Natural killer cell treated with Interleukin-12 subunit alpha and Interleukin-12 subunit beta and Interleukin-15 and Interleukin-18, amount 100 ng/mL, for 72 hours (primary cell): ENCODE results near the gene IRGC. TPM values are rescaled to one million over a fixed set of nuclear protein-coding genes. Genes with fewer than 3 reads are reported as not detected.

Source experiments
- ATAC-seq, 2 donors: fragments of 150-1000 bp; cut with Tn5 transposase in 1 of 2; sonication (Bioruptor Pico), chemical (Tn5 transposase) in 1 of 2; 2 replicates each; pipeline ENCODE4 v1.10.0; 2021
- DNase-seq: peaks from one replicate; pipeline ENCODE4 v3.0.0; 2022; ENCODE audit warnings: low spot score
- H3K27ac Mint-ChIP-seq, 2 donors: 1 replicate in 1 of 2; 2 replicates in 1 of 2; pipeline ENCODE4 v1.8.0; 2022; ENCODE audit warnings: mixed read lengths in 2 of 2, mild to moderate bottlenecking in 1 of 2, moderate library complexity in 1 of 2
- H3K27me3 Mint-ChIP-seq, 2 donors: 1 replicate in 1 of 2; 2 replicates in 1 of 2; pipeline ENCODE4 v1.8.0; 2022; ENCODE audit warnings: mixed read lengths in 2 of 2
- H3K36me3 Mint-ChIP-seq: one replicate; pipeline ENCODE4 v1.8.0; 2022; ENCODE audit warnings: mixed read lengths
- H3K4me1 Mint-ChIP-seq, 2 donors: 1 replicate in 1 of 2; 2 replicates in 1 of 2; pipeline ENCODE4 v1.8.0; 2022; ENCODE audit warnings: low read depth in 2 of 2, mixed read lengths in 2 of 2, mild to moderate bottlenecking in 1 of 2
- H3K4me3 Mint-ChIP-seq: one replicate; pipeline ENCODE4 v1.8.0; 2022; ENCODE audit warnings: mixed read lengths
- H3K9me3 Mint-ChIP-seq: 2 replicates; pipeline ENCODE4 v1.8.0; 2022; ENCODE audit warnings: mixed read lengths
- total RNA-seq, 2 donors: library from RNA; stranded (reverse); gene quantifications; one replicate each; pipeline ENCODE4 v1.2.3, GENCODE V29; 2022

The IRGC gene, protein sequence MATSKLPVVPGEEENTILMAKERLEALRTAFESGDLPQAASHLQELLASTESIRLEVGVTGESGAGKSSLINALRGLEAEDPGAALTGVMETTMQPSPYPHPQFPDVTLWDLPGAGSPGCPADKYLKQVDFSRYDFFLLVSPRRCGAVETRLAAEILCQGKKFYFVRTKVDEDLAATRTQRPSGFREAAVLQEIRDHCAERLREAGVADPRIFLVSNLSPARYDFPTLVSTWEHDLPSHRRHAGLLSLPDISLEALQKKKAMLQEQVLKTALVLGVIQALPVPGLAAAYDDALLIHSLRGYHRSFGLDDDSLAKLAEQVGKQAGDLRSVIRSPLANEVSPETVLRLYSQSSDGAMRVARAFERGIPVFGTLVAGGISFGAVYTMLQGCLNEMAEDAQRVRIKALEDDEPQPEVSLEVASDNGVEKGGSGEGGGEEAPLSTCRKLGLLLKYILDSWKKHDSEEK
- total RNA-seq = not detected

DNA sequence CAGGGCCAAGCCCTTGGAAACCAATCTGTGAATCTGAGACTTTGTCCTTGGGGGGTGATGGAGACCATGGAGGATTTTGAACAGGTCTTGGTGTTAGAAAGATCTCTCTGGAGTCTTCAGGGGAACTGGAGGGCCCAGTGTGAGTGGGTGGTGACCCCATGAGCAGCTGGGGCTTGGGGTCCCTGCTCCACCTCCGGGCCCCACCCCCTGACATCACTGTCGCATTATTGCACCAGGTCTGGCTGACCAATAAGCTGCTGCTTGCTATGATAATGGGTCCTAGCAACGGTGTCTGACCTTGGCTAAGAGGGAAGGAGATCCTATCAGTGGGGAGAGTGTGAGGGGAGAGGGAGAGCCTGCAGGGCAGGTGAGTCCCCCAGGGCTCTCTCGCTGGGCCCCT, at the start of gene IRGC:
Gene IRGC, plus strand, starts transcription at position 301 of the 400 bp plus-strand sequence. CDS start 2,483 bp downstream, outside the sequence.
- peaks cover 2 to 5% of the 10 kb centered on the region in 2 donors for H3K4me1 Mint-ChIP-seq
- DNase-seq (no peak), ATAC-seq (no peak)
- no peaks in the 10 kb centered on the region for H3K9me3 Mint-ChIP-seq
- H3K27me3 Mint-ChIP-seq = peaks cover 11 to 15% of the 10 kb centered on the region in 2 donors
- H3K27ac Mint-ChIP-seq = no peak within 1 kb of the TSS
- no peak within 1 kb of the TSS for H3K4me3 Mint-ChIP-seq
- H3K36me3 Mint-ChIP-seq = no peaks in the 10 kb centered on the region

DNA sequence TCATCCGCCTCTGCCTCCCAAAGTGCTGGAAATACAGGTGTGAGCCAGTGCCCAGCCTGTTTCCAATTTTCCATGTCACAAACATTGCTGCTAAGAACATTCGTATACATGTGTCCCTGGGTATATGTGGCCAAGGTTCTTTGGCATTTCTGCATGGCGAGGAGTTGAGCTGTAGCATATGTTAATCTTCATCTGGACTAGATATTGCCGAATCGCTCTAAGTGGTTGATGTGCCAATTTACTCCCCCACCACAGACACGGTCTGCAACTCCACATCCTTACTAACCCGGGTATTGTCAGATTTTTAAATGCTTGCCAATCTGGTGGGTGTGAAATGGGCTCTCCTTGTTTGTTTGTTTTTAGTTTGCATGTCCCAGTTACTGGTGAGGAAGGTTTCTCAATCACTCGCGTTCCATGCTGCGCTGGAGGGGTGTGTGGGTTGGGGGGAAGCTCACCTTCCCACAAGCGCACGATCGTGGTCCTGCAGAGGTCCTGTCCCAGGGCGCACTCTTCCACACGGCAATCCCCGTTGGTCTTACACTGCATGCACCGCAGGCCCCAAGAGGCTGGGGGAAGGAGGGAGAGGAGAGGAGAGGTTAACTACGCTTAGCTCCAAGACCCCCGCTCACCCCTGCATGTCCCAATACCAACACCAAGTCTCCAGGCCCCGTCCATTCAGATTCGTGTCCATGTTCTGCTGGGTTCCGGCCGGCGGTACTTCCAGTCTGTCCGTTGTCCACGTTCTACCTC, 48.6 kb upstream of the IRGC start:
- Mint-ChIP-seq H3K36me3 (peaks cover 11% of the 10 kb centered on the region), H3K27ac (peak overlapping the region; percentile 55 to 90)

DNA sequence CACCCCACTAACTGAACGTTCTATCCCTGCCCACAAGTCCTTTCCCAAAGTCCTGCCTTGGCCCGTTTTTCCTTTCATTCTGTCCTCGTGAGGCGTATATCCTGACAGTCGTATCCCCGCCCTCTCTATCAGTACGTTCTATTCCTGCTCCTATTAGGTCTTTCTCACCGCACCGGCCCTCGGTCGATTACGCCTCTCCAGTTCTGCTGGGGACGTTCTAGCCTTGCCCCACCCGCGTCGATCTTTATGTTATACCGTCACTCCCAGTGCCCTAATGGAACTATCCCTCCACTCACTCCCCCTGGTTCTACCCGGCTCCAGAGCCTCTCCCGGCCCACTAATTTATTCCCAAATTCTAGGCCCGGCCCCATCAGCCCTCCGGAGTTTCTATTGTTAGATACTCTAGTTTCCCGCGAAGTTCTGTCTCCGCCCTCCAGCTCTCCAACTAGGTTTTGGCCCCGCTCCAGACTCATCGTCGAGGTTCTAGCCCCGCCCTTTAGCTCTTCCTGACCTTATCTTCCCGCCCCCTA, 47.9 kb upstream of the IRGC start:
- Mint-ChIP-seq H3K36me3 (peaks cover 11% of the 10 kb centered on the region), H3K9me3 (no peaks in the 10 kb centered on the region), H3K4me3 (peak overlapping the region; percentile 97), H3K4me1 (peaks cover 43 to 56% of the 10 kb centered on the region in 2 donors), H3K27ac (peak overlapping the region; percentile 55 to 90), H3K27me3 (no peaks in the 10 kb centered on the region)
- ATAC-seq (no peak), DNase-seq (no peak)

More for the DNA sequence above, 48.6 kb upstream of the IRGC start:
- Mint-ChIP-seq H3K4me1 (peaks cover 43 to 54% of the 10 kb centered on the region in 2 donors), H3K4me3 (peak overlapping the region; percentile 97), H3K9me3 (no peaks in the 10 kb centered on the region), H3K27me3 (no peaks in the 10 kb centered on the region)
- DNase-seq = no peak
- ATAC-seq = no peak

DNA sequence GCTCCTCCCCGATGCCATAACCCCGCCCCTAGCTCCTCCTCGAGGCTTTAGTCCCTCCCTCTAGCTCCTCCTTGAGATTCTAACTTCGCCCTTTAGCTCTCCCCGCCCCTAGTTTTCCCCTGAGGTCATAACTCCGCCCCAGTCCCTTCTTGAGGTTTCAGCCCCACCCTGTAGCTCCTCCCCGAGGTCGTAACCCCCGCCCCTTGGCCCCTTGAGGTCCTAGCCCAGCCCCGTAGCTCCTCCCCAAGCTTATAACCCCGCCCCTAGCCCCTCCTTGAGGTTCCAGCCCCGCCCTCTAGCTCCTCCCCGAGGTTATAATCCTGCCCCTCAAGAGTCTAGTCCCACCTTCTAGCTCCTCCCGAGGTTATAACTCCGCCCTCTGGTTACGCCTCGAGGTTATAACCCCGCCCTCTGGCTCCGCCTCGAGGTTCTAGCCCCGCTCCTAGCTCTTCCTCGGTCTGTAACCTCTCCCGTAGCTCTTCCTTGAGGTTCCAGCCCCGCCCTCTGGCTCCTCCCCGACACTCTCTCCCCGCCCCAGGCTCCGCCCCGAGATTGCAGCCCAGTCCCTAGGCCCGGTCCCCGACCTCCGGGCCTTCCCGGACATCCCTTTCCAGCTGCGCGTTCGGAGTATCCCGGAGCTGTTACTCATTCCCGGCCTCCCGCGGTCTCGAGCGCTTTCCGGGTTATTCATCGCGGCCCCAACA, 47.3 kb upstream of the IRGC start:
- H3K4me1 Mint-ChIP-seq = peaks cover 41 to 56% of the 10 kb centered on the region in 2 donors
- DNase-seq = peak; percentile 96
- no peaks in the 10 kb centered on the region for H3K9me3 Mint-ChIP-seq
- peak overlapping the region; percentile 97 for H3K4me3 Mint-ChIP-seq
- H3K27ac Mint-ChIP-seq = peak overlapping the region; percentile 55 to 90
- peaks cover 11% of the 10 kb centered on the region for H3K36me3 Mint-ChIP-seq
- peak; percentile 93 for ATAC-seq
- no peaks in the 10 kb centered on the region for H3K27me3 Mint-ChIP-seq

DNA sequence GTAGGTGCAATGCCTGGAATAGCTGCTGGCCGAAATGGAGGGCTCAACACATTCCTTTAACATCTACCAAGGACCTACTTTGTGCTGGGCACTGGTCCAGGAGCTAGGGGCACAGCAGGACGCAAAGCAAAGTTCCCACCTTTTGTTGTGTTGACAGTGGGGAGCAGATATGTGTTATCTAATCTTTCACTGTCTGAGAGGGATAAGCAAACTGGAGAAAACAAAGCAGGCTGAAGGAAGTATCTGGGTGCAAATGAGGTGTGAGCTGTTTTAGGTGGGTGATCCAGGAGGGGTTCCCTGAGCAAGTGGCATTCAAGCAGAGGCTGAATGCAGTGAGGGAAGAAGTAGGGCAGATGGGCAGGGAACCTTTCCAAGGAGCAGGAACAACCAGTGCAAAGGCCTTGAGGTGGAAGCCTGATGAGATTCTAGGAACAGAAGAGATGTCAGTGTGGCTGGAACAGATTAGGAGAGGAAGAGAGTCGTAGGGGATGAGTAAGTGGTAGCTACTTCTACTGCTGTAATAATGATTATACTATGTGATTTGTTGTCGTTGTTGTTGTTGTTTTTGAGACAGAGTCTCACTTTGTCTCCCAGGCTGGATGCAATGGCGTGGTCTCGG, 43.7 kb upstream of the IRGC start:
- no peak overlapping the region for H3K4me3 Mint-ChIP-seq
- DNase-seq (no peak), ATAC-seq (no peak)
- peaks cover 36 to 47% of the 10 kb centered on the region in 2 donors for H3K4me1 Mint-ChIP-seq
- H3K36me3 Mint-ChIP-seq = peaks cover 11% of the 10 kb centered on the region
- H3K27me3 Mint-ChIP-seq = peaks cover 0 to 4% of the 10 kb centered on the region in 2 donors
- peak overlapping the region in 1 of 2 donors; percentile 9 for H3K27ac Mint-ChIP-seq
- no peaks in the 10 kb centered on the region for H3K9me3 Mint-ChIP-seq

DNA sequence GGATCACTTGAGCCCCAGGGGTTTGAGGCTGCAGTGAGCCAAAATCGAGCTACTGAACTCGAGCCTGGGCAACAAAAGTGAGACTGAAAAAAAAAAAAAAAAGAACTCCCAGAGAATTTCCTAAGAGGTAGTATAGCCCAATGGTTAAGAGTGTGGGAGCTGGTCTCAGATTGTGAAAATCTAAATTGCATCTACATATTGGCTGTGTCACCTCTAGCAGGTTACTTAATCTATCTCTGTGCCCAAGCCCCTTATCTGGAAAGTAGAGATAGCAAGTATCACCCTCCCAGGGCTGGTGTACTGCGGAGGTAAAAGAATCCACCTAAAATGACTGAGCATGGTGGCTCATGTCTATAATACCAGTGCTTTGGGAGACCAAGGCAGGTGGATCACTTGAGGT, 42.2 kb upstream of the IRGC start:
- Mint-ChIP-seq H3K27me3 (peaks cover 0 to 4% of the 10 kb centered on the region in 2 donors), H3K27ac (no peak overlapping the region), H3K36me3 (no peaks in the 10 kb centered on the region), H3K4me1 (peaks cover 24 to 33% of the 10 kb centered on the region in 2 donors), H3K4me3 (no peak overlapping the region), H3K9me3 (no peaks in the 10 kb centered on the region)
- no peak for DNase-seq
- no peak for ATAC-seq

DNA sequence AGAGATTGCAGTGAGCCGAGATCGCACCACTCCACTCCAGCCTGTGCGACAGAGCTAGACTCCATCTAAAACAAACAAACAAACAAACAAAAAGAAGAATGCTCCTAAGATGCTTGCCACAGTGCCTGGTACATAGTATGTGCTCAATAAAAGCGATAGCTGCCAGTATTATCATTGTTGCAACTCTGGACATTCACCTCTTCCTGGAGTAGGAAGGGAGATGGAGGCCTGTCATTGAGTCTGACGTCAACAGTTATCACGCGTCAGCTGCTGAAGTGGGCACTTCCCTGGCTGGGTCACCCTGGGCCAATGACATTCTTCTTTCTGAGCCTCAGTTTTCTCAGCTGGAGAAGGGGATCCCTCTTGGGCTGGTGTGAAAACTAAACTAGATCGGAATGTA, 41.7 kb upstream of the IRGC start:
- no peaks in the 10 kb centered on the region for H3K9me3 Mint-ChIP-seq
- H3K4me1 Mint-ChIP-seq = peaks cover 24 to 28% of the 10 kb centered on the region in 2 donors
- ATAC-seq = peak in 1 of 2 donors; percentile 7
- peak overlapping the region in 1 of 2 donors; percentile 59 for H3K27ac Mint-ChIP-seq
- H3K4me3 Mint-ChIP-seq = peak overlapping the region; percentile 16
- no peaks in the 10 kb centered on the region for H3K36me3 Mint-ChIP-seq
- peaks cover 0 to 4% of the 10 kb centered on the region in 2 donors for H3K27me3 Mint-ChIP-seq
- no peak for DNase-seq

DNA sequence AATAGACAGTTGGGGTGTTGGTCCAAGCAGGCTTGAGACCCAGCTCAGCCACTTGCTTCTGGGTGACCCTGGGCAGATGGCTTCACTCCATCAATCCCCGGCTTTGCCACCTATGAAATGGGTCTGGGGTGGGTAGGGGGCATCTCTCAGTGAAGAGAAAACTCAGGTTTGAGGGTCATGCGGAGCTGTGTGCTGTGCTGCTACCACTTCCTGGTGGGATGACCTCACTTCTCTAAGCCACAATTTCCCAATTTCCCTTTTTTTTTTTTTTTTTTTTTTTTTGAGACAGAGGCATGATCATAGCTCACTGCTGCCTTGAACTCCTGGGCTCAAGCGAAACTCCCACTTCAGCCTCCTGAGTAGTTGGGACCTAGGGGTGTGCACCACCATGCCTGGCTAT, 41.3 kb upstream of the IRGC start:
- Mint-ChIP-seq H3K9me3 (no peaks in the 10 kb centered on the region), H3K27ac (peak overlapping the region; percentile 59 to 79), H3K4me1 (peaks cover 24 to 28% of the 10 kb centered on the region in 2 donors), H3K36me3 (no peaks in the 10 kb centered on the region), H3K27me3 (peaks cover 0 to 4% of the 10 kb centered on the region in 2 donors), H3K4me3 (peak overlapping the region; percentile 16)
- ATAC-seq (peak; percentile 52), DNase-seq (no peak)

DNA sequence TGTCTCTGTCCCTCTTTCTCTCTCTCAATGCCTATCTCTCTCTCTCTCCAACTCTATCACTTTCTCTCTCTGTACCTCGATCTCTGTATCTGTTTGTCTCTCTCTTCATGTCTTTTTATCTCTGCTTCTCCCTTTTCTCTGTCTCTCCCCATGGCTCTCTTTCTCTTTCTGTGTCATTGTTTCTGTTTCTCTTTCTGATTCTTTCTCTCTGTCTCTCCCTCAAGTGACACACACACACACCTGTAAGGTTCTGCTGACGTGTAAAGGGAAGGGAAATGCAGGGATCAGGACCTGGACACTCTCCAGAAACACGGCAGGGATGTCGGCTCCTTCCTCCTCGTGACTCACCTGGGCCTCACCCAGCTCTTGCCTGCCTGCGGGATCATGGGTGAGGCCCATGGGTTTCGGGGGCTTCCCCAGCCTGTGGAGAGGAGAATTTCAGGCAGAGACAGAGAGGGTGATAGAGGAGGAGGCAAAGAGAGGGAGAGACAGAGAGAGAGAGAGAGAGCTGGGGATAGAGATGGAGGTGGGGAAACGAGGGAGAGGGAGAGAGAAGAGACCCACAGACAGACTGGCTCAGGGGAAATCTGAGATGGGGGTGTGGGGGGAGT, 40.5 kb upstream of the IRGC start:
- H3K27ac Mint-ChIP-seq = peak overlapping the region; percentile 59 to 79
- DNase-seq (no peak), ATAC-seq (peak; percentile 34 to 75)
- no peaks in the 10 kb centered on the region for H3K9me3 Mint-ChIP-seq
- H3K36me3 Mint-ChIP-seq = no peaks in the 10 kb centered on the region
- H3K4me1 Mint-ChIP-seq = peaks cover 17 to 21% of the 10 kb centered on the region in 2 donors
- peaks cover 0 to 4% of the 10 kb centered on the region in 2 donors for H3K27me3 Mint-ChIP-seq
- H3K4me3 Mint-ChIP-seq = peak overlapping the region; percentile 69

DNA sequence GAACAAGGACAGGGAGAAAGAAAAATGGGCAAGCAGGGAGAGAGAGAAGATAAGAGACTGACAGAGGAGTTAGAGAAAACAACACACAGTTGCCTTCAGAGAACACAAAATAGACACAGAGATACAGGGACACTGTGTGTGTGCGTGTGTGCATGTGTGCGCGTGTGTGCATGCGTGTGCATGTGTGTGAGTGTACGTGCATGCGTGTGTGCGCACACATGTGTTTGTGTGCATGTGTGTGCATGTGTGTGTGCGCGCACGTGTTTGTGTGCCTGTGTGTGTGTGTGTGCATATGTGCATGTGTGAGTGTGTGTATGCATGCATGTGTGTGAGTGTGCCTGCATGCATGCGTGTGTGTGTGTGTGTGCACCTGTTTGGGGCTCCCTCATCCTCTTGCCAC, 40.0 kb upstream of the IRGC start:
- Mint-ChIP-seq H3K4me3 (no peak overlapping the region), H3K4me1 (peaks cover 15% of the 10 kb centered on the region in 2 donors), H3K27ac (peak overlapping the region; percentile 59 to 79), H3K27me3 (peaks cover 0 to 4% of the 10 kb centered on the region in 2 donors), H3K36me3 (no peaks in the 10 kb centered on the region), H3K9me3 (no peaks in the 10 kb centered on the region)
- ATAC-seq = no peak
- DNase-seq = no peak

DNA sequence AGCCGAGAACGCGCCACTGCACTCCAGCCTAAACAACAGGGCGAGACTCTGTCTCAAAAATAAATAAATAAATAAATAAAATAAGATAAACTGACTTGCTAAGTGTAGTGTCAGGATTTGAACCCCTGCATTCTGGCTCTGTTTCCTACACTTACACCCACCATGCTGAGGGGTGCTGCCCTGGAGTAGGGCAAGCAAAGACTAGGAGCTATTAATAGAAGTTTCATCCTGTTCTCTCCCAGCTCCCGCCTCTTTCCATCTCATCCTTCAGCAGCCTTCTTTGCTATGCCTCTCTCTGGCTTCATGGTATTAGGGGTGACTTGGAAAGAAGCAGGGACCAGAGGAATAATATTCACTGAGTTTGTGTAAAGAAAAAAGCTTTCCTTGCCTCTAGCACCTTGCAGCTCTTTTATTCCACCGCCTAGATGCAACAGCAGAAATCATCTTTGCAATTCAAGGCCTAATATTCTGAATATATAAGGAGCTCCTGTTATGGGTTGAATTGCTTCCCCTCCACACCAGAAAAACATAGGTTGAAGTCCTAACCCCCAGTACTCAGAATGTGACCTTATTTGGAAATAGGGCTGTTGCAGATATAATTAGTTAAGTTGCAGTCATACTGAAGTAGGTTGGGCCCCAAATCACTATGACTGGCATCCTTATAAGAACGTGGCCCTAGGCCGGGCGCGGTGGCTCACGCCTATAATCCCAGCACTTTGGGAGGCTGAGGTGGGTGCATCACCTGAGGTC, 37.2 kb upstream of the IRGC start:
- DNase-seq = no peak
- H3K4me3 Mint-ChIP-seq = no peak overlapping the region
- H3K36me3 Mint-ChIP-seq = no peaks in the 10 kb centered on the region
- H3K9me3 Mint-ChIP-seq = no peaks in the 10 kb centered on the region
- ATAC-seq = no peak
- H3K27me3 Mint-ChIP-seq = peaks cover 0 to 4% of the 10 kb centered on the region in 2 donors
- peak overlapping the region in 1 of 2 donors; percentile 53 for H3K27ac Mint-ChIP-seq
- H3K4me1 Mint-ChIP-seq = peaks cover 22 to 24% of the 10 kb centered on the region in 2 donors

DNA sequence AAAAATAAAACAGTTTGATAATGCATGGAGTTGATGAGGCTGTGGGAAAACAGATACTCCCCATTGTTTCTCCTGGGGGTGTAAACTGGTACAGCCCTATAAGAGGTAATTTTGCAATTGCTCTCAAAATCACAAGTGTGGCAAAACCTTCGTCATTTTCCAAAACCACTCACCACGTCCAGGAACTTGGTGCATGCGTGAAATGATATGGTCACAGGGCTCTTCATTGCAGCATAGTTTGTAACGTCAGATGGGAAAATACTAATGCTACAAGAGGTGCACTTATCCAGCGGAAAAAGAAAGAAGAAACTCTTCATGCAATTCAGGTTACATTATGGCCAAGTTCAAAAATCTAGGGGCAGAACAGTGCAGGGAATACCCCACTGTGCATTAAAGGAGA, 34.1 kb upstream of the IRGC start:
- ATAC-seq (peak; percentile 35 to 83), DNase-seq (no peak)
- peak overlapping the region; percentile 17 to 76 for H3K27ac Mint-ChIP-seq
- no peaks in the 10 kb centered on the region for H3K9me3 Mint-ChIP-seq
- H3K4me3 Mint-ChIP-seq = peak overlapping the region; percentile 58
- no peaks in the 10 kb centered on the region for H3K36me3 Mint-ChIP-seq
- H3K27me3 Mint-ChIP-seq = peaks cover 0 to 3% of the 10 kb centered on the region in 2 donors
- peaks cover 15 to 18% of the 10 kb centered on the region in 2 donors for H3K4me1 Mint-ChIP-seq
